ES-I3 (cell line): ENCODE measurements around the gene SEMA7A.

Experiments used
- H3K36me3 ChIP-seq: 2 replicates; pipeline ENCODE4 v1.6.1; 2013; ENCODE audit warnings: mild to moderate bottlenecking, low read length, control low read depth, moderate library complexity; ENCODE audit not compliant: insufficient read depth
- H3K4me1 ChIP-seq: 2 replicates; pipeline ENCODE4 v1.6.1; 2013; ENCODE audit warnings: mild to moderate bottlenecking, control low read depth, low read length; ENCODE audit not compliant: insufficient read depth
- H3K9ac ChIP-seq: 2 replicates; pipeline ENCODE4 v1.6.1; 2013; ENCODE audit warnings: low read depth, mild to moderate bottlenecking, low read length, moderate library complexity
- H3K9me3 ChIP-seq: 2 replicates; pipeline ENCODE4 v1.6.1; 2013; ENCODE audit warnings: mild to moderate bottlenecking, low read length, moderate library complexity; ENCODE audit not compliant: control insufficient read depth, insufficient read depth

SEMA7A gene

DNA sequence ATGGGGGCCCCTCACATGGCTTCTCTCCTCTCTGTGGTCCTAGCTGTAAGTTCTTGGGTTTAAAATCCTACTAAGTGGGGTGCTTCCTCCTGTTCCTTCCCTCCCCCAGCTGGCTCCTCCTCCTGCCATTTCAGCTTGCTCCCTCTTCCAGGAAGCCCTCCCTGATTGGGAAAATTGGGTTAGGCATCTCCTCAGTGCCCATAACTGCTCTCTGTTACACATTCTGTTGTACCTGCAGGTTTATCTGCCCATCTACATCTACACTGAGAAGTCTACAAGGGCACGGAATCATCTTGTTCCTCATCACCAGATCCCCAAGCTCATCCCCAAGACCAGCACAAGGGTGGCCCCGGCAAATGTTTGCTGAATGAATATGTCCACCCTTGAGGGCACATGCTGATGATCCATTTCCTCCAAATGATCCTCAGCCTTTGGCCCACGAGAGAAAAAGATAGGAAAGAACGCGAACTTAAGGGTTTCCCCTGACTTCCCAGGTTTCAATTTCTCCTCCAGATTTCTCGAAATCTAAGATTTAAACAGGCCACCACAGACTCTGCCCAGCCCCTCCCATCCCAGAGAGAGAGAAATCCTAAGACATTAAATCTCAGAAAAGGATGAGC is 3.9 kb downstream of the SEMA7A start:
- Histone ChIP-seq H3K9me3 (no peaks in the 10 kb centered on the region), H3K9ac (no peak overlapping the region), H3K36me3 (no peaks in the 10 kb centered on the region), H3K4me1 (peaks cover 21% of the 10 kb centered on the region; the same call in 1 of the 2 replicates)

DNA sequence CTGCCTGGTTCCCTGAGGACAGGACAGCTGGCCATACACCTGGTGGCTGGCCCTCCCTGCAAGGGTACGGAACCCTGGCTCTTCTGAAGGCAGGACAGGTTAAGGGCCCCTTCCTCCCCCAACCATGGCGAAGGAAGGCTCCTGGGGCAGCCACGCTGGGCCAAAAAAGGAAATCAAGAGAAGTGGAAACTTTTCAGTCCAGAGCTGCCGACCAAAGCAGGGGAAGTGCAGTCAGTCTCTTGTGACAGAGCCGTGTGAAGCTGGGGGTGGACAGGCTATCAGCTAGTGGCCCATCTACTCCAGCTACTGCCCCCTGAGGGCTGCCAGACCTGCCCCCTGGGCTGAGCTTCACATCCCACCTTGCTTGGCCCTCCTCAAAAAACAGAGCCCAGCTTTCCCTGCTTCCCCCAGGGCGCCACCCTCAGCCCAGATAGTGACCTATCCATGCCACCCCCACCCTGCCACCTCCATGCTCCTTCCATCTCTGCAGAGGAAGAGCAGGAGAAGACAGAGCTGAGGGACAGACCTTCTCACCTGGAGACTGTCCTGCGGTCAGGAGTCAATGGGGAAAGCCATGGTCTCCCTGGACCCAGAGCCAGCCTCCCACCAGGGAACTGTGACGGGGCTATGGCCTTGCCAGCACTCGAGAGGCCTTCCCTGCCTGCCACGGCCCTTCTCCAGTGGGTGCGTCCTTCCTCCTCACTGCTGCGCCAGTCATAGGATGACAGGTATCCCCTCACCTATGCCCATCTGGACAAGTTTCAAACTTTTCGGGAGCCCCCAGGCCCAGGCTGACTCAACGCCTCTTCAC is 4.6 kb downstream of the SEMA7A start:
- H3K9me3 ChIP-seq: no peaks in the 10 kb centered on the region
- H3K4me1 ChIP-seq: peaks cover 23% of the 10 kb centered on the region; the same call in 1 of the 2 replicates
- no peak overlapping the region for H3K9ac ChIP-seq
- H3K36me3 ChIP-seq: no peaks in the 10 kb centered on the region

DNA sequence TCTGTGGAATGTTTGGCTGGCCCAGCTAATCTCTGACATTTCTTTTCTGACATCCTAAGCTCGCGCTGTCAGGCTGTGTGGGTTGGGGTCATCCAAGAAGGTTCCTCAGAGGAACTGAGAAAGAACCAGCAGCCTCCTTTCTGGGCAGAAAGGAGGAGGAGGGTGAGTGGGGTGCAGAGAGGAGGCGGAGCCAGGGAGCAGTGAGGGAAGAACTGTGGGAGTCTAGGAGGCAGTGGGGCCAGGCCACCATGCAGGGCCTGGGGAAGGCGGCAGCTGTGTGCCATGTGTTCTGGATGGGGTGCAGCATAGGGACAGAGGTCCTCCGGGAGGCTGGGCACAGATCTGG is 5.3 kb downstream of the SEMA7A start:
- Histone ChIP-seq H3K9me3 (no peaks in the 10 kb centered on the region), H3K9ac (no peak overlapping the region), H3K4me1 (peaks cover 29% of the 10 kb centered on the region), H3K36me3 (no peaks in the 10 kb centered on the region)

DNA sequence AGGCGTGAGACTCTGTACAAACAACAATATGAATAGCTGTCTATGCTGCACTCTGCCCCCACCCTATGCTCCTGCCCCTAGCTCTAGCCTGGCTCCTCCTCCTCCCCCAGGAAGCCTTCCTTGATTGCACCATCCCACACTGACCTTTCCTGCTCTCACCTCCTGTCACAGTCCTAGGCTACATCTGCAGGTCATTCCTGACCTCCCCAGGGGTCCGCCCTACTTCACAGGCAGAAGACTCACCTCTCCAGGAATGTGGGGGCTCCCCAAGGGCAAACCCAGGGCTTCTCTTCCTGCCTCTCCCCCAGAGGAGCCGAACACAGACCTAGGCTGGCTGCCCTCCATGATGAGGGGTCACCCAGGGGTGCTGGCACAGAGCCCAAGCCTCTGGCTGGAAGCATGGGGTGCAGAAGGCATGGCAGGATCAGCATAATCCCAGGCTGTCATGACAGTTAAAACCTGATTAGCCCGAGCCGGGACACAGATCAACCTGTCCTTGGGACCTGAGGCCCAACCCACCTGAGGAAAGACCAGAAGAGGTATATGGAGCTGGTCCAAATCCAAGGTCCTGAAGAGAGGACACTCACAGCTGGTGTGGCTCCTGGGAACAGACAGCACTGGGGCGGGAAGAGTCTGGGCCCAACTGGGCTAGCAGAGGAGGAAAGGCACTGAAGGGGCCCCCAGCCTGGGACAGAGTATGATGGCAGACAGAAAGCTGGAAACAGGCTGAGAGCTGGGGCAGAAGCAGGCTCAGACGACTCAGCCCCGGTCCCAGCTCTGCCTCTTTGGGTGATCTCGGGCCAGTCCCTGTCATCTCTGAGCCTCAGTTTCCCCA is 5.9 kb downstream of the SEMA7A start:
- Histone ChIP-seq H3K4me1 (peaks cover 35% of the 10 kb centered on the region), H3K9me3 (no peaks in the 10 kb centered on the region), H3K9ac (no peak overlapping the region), H3K36me3 (no peaks in the 10 kb centered on the region)

DNA sequence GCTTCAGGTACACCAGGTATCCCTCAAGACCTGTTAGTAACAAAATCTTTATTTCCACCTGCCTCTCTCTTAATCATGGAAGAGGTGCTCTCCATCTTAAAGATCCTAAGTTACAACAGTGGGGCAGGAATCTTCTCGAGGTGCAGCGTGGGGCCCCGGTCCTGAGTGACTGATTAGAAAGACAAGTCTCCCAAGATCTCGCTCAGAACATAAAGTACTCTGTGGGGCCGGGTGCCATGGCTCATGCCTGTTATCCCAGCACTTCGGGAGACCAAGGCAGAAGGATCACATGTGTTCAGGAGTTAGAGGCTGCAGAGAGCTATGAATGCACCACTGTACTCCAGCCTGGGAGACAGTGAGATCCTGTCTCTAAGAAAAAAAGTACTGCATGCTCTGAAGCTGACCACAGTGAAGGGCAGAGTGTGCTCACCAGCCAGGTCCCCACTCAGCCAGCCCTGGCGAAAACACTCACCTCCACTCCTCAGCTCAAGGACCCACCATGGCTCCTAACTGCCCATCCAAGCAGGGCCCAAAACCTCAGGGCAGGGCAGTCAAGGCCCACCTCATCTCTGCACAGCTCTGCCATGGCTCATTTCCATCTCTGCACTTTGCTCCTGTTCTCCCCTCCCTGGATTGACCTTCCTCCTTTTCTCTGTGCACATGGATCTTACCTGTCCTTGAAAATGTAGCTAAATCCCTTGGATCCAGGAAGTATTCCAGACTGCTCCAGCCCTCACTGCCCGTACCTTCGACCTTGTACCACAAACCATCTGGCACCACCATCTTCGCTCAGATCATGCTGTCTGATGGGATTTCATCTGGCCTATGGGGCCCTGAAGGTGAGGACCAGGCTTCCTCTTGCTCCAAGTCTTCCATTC is 7.1 kb downstream of the SEMA7A start:
- Histone ChIP-seq H3K9ac (no peak overlapping the region), H3K4me1 (peaks cover 40% of the 10 kb centered on the region), H3K9me3 (no peaks in the 10 kb centered on the region), H3K36me3 (no peaks in the 10 kb centered on the region)

- Histone ChIP-seq H3K9me3 (no peaks in the 10 kb centered on the region), H3K9ac (no peak overlapping the region), H3K4me1 (peaks cover 46% of the 10 kb centered on the region), H3K36me3 (no peaks in the 10 kb centered on the region)
These were observed 8.1 kb downstream of the SEMA7A start for GRCh38 chr15:74425630-74426029.

DNA sequence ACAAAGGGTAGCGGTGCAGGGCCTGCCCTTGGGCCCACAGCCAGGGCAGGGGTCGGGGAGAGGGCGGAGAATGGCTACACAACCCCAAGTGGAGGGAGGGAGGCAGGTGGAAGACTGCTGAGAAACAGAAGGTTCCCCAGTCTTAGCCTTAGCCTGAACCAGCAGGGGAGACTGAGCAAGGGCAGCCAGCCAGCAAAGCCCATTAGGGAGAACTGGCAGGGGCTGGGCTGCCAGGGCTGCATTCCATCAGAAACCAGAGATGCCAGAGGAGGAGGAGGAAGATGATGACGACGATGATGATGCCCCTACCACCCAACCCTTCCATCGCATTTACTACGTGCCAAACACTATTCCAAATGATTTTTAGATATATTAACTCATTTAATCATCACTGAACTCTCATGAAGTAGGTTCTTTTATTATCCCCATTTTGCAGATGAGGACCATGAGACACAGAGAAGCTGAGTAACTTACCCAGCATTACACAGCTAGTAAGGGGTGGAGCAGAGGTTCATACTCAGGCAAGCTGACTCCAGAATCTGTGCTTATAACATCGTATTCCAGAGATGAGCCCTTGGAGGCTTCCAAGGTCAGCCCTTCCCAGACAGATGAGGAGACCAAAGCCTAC is 8.7 kb downstream of the SEMA7A start:
- Histone ChIP-seq H3K9ac (no peak overlapping the region), H3K36me3 (no peaks in the 10 kb centered on the region), H3K9me3 (no peaks in the 10 kb centered on the region), H3K4me1 (peaks cover 51% of the 10 kb centered on the region)

DNA sequence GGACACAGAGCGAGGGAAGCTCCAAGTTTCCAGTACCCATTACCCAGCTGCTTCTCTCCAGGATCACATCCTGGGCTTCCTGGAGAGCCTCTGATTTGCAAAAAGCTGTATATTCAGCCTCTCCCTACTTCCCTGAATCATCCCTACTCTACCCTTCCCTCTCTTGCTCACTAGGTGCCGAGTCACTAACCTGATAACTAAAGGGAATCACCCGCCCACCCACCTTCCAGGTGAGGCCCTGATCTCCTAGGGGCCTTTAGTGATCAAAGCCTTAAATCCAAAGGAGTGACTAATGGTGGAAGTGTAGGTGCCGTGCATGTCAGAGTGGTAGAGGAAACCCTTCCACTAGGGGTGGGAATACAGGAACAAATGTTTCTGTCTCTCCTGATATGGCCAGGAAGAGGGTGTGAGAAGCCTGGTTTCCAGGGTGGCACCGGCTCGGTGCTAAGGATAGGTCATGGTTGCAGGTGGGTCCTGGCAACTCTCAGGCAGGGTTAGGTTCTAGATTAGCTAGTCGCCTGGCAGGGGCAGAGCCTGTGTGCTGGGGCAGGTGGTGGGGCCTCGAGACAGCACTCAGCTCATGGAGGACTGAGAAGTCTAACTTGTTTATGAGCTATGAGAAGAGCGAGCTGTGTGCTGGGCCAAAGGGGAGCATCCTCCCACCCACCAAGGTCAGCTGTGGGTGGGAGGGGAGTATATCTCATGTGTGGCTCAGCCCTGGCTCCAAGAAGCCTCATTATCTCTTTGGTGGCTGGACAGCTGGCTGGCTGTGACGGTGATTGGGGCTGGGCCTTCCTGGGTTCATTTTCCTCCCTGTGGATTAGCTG is 10.1 kb downstream of the SEMA7A start:
- Histone ChIP-seq H3K9me3 (no peaks in the 10 kb centered on the region), H3K4me1 (peaks cover 44% of the 10 kb centered on the region), H3K9ac (no peak overlapping the region), H3K36me3 (no peaks in the 10 kb centered on the region)

DNA sequence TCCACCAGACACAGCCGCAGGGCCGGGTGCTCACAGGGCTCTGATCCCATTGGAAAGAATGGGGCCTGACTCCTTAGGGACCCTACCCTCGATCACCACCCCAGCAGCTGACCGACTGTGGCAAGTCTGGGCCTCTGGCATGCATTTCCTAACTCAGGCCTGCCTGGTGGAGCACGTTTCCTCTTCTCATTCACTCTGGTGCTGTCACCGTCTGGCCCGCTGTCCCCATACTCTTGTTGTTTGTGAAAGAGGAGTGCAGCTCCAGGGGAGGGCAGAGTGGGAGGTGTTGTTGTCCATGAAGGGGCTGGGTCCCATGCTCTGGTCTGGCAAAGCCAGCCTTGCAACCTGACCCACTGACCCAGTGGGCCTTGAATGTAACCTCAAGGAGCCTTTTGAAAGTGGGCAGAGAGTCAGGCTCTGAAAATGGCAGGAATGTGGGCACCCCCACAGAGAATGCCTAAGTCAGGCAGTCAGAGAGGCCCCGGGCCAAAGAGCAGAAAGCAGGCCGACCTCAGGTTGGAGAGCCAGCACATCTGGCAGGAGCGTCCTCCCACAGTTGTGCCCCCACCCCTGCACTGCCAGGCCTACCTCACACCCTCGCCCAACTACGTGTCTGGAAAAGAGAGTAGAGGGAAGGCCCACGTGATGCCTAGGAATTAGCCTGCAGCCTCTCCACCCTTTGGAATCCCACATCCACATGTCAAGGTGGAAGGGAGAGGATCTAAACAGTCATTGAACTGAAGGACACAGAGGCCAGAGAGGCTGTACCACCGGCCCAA is 10.9 kb downstream of the SEMA7A start:
- peaks cover 44% of the 10 kb centered on the region for H3K4me1 ChIP-seq
- no peak overlapping the region for H3K9ac ChIP-seq

GRCh38 chr15:74422265-74422651 is 11.5 kb downstream of the SEMA7A start:
- Histone ChIP-seq H3K36me3 (no peaks in the 10 kb centered on the region), H3K4me1 (peaks cover 44% of the 10 kb centered on the region), H3K9me3 (no peaks in the 10 kb centered on the region), H3K9ac (no peak overlapping the region)

More for the DNA sequence above, 10.9 kb downstream of the SEMA7A start:
- no peaks in the 10 kb centered on the region for H3K9me3 ChIP-seq
- no peaks in the 10 kb centered on the region for H3K36me3 ChIP-seq

DNA sequence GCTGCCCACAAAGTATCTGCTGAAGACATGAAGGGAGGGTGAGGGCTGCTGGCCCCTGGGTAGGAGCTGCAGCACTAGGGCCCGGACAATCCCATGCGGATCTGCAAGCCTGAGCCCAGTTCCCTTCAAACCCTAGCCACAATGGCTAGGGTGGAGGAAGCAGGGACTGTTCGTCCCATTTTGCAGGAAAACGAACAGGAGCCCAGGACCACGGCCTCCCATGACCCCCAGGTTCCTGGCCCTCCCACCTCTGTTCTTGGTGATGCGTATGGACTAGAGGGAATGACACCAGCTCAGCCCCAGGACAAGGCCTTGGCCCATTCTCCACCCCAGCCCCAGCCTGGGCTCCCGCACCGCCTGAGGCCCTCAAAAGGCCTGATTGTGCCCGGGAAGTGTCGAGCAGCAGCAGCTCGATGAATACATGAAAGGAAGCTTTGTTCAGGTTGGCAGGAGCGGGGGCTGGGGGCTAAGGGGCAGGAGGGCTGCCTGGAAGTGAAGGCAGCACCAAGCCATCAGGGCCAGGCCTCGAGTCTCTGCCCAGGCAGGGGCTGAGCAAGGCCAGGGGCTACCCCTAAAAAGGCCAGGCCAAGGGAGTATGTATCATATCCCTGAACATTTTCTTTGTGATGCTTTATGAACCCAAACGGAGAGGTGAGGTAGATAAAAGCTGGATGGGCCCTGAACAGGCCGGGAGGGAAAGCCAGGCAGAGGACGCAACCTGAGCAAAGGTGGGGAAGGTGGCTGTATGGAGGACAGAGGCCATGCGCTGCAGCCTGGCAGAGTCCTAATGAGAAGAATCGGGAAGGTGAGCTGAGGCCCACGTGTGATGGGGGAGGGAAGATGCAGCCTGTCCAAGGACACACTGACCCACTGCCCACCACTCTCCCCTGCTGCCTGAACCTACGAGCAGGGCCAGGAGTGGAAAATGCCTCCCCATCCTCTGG is 12.2 kb downstream of the SEMA7A start:
- Histone ChIP-seq H3K4me1 (peaks cover 44% of the 10 kb centered on the region), H3K36me3 (no peaks in the 10 kb centered on the region)

More for the DNA sequence above, 12.2 kb downstream of the SEMA7A start:
- Histone ChIP-seq H3K9me3 (no peaks in the 10 kb centered on the region), H3K9ac (no peak overlapping the region)
